OCI-LY1 (cell line): ENCODE results near the gene FABP6.

Source experiments
- H2AFZ ChIP-seq: fragments of 200-600 bp; sonication (generic), shearing (Covaris generic); 2 replicates; pipeline ENCODE4 v1.6.0; 2014; ENCODE audit warnings: antibody characterized with exemption, mild to moderate bottlenecking, low read length
- H3F3A ChIP-seq: fragments of 200-600 bp; sonication (generic), shearing (Covaris generic); 2 replicates; pipeline ENCODE4 v1.6.0; 2014; ENCODE audit warnings: mild to moderate bottlenecking, antibody characterized with exemption, low read length, moderate library complexity; ENCODE audit not compliant: insufficient read depth
- H3K27ac ChIP-seq: fragments of 200-600 bp; sonication (generic); 2 replicates; pipeline ENCODE4 v1.5.1; 2014; ENCODE audit warnings: low read length, mixed run types, mild to moderate bottlenecking, low read depth; ENCODE audit not compliant: poor library complexity, severe bottlenecking
- H3K27me3 ChIP-seq: fragments of 200-600 bp; sonication (generic); 2 replicates; pipeline ENCODE4 v1.6.0; 2014; ENCODE audit warnings: antibody characterized with exemption, mild to moderate bottlenecking, low read length, moderate library complexity; ENCODE audit not compliant: insufficient read depth
- H3K36me3 ChIP-seq: fragments of 200-600 bp; sonication (generic); 2 replicates; pipeline ENCODE4 v1.6.1; 2014; ENCODE audit warnings: mild to moderate bottlenecking, antibody characterized with exemption, low read length, moderate library complexity, mixed read lengths; ENCODE audit not compliant: insufficient read depth
- H3K4me1 ChIP-seq: fragments of 200-600 bp; sonication (generic); 2 replicates; pipeline ENCODE4 v1.5.1; 2014; ENCODE audit warnings: mild to moderate bottlenecking, low read length, moderate library complexity; ENCODE audit not compliant: insufficient read depth, severe bottlenecking
- H3K4me2 ChIP-seq: fragments of 200-600 bp; sonication (generic), shearing (Covaris generic); 2 replicates; pipeline ENCODE4 v1.6.1; 2014; ENCODE audit warnings: low read length
- H3K4me3 ChIP-seq: fragments of 200-600 bp; sonication (generic); 2 replicates; pipeline ENCODE4 v1.5.1; 2014; ENCODE audit warnings: low read length, low read depth, mild to moderate bottlenecking, mixed read lengths; ENCODE audit not compliant: poor library complexity, severe bottlenecking
- H3K79me2 ChIP-seq: fragments of 200-600 bp; shearing (Covaris generic); 2 replicates; pipeline ENCODE4 v1.6.1; 2016; ENCODE audit warnings: mixed run types, low read length, mixed read lengths; ENCODE audit not compliant: insufficient read depth
- H3K9ac ChIP-seq: fragments of 200-600 bp; sonication (generic), shearing (Covaris generic); 2 replicates; pipeline ENCODE4 v1.6.1; 2014; ENCODE audit warnings: mild to moderate bottlenecking, low read length, mixed read lengths
- H3K9me2 ChIP-seq: fragments of 200-600 bp; sonication (generic), shearing (Covaris generic); 2 replicates; pipeline ENCODE4 v1.6.1; 2014; ENCODE audit warnings: low read depth, mild to moderate bottlenecking, low read length, mixed read lengths
- H3K9me3 ChIP-seq: fragments of 200-600 bp; shearing (Covaris generic); 2 replicates; pipeline ENCODE4 v1.6.1; 2014; ENCODE audit warnings: low read length, mixed read lengths
- H4K20me1 ChIP-seq: fragments of 200-600 bp; sonication (generic), shearing (Covaris generic); 2 replicates; pipeline ENCODE4 v1.6.0; 2016; ENCODE audit warnings: mild to moderate bottlenecking, low read length; ENCODE audit not compliant: insufficient read depth
- CTCF ChIP-seq: fragments of 200-600 bp; sonication (generic), shearing (Covaris generic); IDR thresholded peaks from 2 replicates; pipeline ENCODE4 v1.5.1; 2017; ENCODE audit warnings: mild to moderate bottlenecking, antibody characterized with exemption, low read length, moderate library complexity, mixed read lengths
- EZH2 ChIP-seq: fragments of 200-600 bp; sonication (generic), shearing (Covaris generic); IDR thresholded peaks from 2 replicates; pipeline ENCODE4 v1.8.0; 2017; ENCODE audit warnings: borderline replicate concordance, mixed run types, mild to moderate bottlenecking, antibody characterized with exemption, low read length, moderate library complexity, mixed read lengths

The FABP6 gene

GRCh38 chr5:160260006-160260775 lies 30.9 kb downstream of the FABP6 start:
- Histone ChIP-seq H3K4me1 (no peaks in the 10 kb centered on the region), H3F3A (no peaks in the 10 kb centered on the region), H2AFZ (no peak overlapping the region), H3K79me2 (no peaks in the 10 kb centered on the region), H3K9me3 (no peaks in the 10 kb centered on the region), H4K20me1 (no peaks in the 10 kb centered on the region), H3K9me2 (no peaks in the 10 kb centered on the region), H3K36me3 (no peaks in the 10 kb centered on the region), H3K27ac (no peak overlapping the region), H3K4me2 (no peak overlapping the region), H3K4me3 (no peak overlapping the region), H3K9ac (no peak overlapping the region), H3K27me3 (0 out of 2 replicates have a peak, but pooled peaks cover 4% of the 10 kb centered on the region)
- TF ChIP-seq EZH2 (no peak), CTCF (no peak)

- no peak overlapping the region for H3K4me2 ChIP-seq
- no peak overlapping the region for H3K9ac ChIP-seq
- H3K36me3 ChIP-seq = no peaks in the 10 kb centered on the region
- no peaks in the 10 kb centered on the region for H4K20me1 ChIP-seq
- no peak for TF ChIP-seq CTCF
- no peak for TF ChIP-seq EZH2
- no peaks in the 10 kb centered on the region for H3K4me1 ChIP-seq
- no peak overlapping the region for H3K27ac ChIP-seq
- H3F3A ChIP-seq = no peaks in the 10 kb centered on the region
- H3K27me3 ChIP-seq = 0 out of 2 replicates have a peak, but pooled peaks cover 4% of the 10 kb centered on the region
- H3K9me3 ChIP-seq = no peaks in the 10 kb centered on the region
- H3K9me2 ChIP-seq = no peaks in the 10 kb centered on the region
- H3K79me2 ChIP-seq = no peaks in the 10 kb centered on the region
- no peak overlapping the region for H2AFZ ChIP-seq
- no peak overlapping the region for H3K4me3 ChIP-seq
These were observed 31.8 kb downstream of the FABP6 start for GRCh38 chr5:160260881-160261815.

GRCh38 chr5:160262151-160263074 lies 33.1 kb downstream of the FABP6 start:
- H3K9me3 ChIP-seq = no peaks in the 10 kb centered on the region
- H3F3A ChIP-seq = no peaks in the 10 kb centered on the region
- H3K9ac ChIP-seq = no peak overlapping the region
- H4K20me1 ChIP-seq = no peaks in the 10 kb centered on the region
- H3K36me3 ChIP-seq = no peaks in the 10 kb centered on the region
- TF ChIP-seq EZH2 (no peak), CTCF (no peak)
- H3K27ac ChIP-seq = no peak overlapping the region
- H3K9me2 ChIP-seq = no peaks in the 10 kb centered on the region
- H3K79me2 ChIP-seq = no peaks in the 10 kb centered on the region
- H2AFZ ChIP-seq = no peak overlapping the region
- H3K4me3 ChIP-seq = no peak overlapping the region
- H3K27me3 ChIP-seq = 0 out of 2 replicates have a peak, but pooled peaks cover 4% of the 10 kb centered on the region
- no peaks in the 10 kb centered on the region for H3K4me1 ChIP-seq
- H3K4me2 ChIP-seq = no peak overlapping the region
